DND-41 (cell line): ENCODE results near the gene ACTR3C.

Experiments used
- CTCF ChIP-seq: IDR thresholded peaks from 2 replicates; pipeline ENCODE4 v1.5.1; 2012; ENCODE audit warnings: borderline replicate concordance, low read length, moderate library complexity, mild to moderate bottlenecking; ENCODE audit not compliant: poor library complexity, severe bottlenecking; ENCODE audit errors: extremely low read depth
- EZH2 ChIP-seq: IDR thresholded peaks from 3 replicates; pipeline ENCODE4 v1.6.1; 2012; ENCODE audit warnings: borderline replicate concordance, low read depth, mild to moderate bottlenecking, moderate library complexity, low read length, inconsistent platforms; ENCODE audit not compliant: severe bottlenecking

GRCh38 chr7:150338166-150338829 lies 15.0 kb upstream of the ACTR3C start:
- TF ChIP-seq CTCF (no peak), EZH2 (no peak)
